Fibroblast of peridontal ligament (primary cell): ENCODE data around the gene CACNA2D2.

Experiments
- DNase-seq: peaks from one replicate; pipeline ENCODE4 v3.0.0-alpha.2; 2010; ENCODE audit errors: extremely low read depth

The CACNA2D2 gene

DNA sequence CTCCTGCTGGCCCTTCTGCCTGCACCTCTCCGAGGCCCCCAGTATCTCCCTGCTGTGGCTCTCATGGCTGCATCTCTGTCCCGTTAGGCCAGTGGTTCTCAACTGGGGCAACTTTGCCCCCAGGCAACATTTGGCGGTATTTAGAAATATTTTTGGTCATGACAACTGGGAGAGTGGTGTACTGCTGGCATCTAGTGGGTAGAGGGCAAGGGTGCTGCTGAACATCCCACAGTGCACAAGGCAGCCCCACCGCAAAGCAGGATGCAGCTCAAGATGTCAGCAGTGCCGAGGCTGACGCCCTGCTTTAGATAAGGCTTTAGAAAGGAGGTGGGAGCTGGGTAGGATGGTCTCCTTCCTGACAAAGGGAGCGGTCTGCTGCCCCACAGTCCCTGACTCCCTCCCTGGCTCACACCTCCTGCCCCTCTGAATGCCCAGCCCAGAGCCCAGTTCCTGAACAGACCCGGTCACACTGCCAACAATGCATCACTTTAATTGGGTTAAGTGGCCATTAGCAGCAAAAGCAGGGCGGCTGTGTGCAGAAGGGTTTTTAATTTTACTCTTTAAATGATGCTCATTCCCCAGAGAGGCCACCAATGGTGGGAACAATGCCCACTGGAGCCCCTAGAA, 75.3 kb downstream of the CACNA2D2 start:
- DNase-seq = no peak

DNA sequence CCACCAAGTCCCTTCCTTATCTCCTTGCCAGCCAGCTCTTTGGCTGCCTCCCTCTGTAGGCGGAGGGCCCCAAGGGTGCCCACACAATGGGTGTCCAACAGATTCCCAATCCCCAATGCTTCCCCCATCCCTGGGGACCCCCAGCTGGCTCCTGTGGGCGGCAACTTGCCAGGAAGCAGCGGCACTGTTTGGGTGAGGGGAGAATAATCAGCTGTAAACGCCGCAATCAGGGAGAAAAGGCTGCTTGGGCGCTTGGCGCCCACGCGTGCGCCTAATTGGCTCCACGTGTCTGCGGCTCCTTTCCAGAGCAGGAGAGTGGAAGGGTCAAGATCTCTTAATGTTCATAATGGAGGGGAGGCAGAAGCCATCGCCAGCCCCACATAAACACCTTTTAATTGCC, 76.2 kb downstream of the CACNA2D2 start:
- DNase-seq = no peak

DNA sequence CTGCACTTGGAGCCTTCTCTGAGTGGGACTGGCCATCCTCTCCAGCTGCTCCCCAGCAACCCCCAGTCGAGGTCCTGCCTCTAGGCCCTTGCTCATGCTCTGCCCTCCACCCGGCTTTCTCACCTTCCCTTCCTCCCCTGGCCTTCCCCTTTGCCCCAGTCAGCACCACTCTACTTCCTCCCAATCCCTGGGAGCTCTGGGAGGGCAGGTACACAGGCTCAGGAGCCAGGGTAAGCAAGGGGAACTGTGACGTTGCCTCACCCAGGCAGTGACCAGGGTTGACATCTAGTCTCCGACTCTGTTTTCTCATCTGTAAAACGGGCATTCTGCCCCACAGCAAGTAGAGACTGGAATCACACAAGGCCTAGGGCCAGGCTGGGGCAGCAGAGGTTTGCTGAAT, 77.5 kb downstream of the CACNA2D2 start:
- no peak for DNase-seq

DNA sequence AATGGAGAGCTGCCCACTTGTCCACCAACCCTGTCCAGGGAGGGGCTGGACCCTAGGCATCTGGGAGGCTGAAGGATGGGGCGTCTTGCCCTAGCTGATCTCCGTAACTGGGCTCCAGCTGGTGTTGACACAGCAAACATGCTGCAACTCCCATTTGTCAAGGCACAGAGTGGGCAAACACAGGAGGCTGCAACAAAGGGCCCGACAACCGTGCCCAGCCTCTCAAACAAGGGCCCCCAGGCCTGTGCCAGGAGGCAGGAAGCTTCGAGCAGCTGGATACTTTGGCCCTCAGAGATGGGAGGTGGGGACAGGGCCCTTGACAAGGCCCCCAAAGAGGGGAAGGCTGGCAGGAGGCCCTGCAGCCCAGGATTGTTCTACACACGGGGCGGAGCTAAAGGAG, 79.9 kb downstream of the CACNA2D2 start:
- DNase-seq = no peak

DNA sequence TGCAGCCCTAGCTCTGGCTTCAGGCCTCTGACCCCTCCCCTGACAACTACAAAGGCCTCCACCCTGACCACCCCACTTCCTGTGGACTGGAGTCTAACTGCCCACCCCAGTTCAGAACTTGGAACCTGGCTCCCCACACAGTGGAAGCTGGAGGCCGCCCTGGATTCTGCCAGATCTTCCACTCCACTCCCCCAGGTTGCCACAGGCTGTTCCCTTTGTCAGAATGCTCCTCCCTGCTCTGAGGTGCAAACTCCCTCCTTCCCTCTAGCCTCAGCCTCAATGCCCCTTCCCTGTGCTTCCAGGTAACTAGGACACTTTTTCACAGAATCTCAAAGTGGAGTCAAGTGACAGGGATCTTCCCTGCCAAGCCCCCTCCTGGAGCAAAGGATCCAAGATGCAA, 81.3 kb downstream of the CACNA2D2 start:
- no peak for DNase-seq

DNA sequence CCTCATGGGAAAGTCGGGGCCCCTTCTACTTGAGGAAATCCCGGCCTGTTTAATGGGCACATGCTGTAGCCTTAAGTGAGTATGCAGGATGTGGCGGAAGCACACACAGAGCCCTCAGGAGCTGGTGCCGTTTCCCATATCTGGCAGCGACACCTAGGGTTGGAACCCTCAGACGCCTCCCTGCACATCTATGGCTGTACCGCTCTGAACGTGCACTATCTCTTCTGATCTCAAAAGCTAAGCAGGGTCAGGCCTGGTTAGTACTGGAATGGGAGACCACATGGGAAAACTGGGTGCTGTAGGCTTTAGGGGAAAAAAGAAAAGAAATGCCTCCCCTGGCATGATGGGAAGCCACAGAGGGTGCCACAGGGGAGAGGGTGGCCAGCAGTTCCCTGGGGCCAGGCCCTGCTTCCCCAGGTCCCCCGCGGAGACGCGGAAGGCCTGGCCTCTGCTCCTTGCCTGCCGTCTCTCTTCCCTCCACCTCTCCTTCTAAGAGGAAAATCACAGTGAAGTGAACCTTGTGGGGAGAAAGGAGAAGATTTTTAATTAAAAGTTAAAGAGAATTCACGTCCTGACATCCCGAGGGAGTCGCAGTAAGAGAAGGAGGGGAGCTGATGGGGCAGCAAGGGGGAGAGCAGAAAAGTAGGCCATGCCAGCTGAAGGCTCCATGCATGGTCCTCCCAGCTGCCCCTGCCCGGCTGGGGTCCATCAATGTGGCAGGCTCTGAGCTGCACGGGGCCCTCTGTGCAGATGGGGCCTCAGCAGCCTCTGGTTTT, 83.7 kb downstream of the CACNA2D2 start:
- no peak for DNase-seq

DNA sequence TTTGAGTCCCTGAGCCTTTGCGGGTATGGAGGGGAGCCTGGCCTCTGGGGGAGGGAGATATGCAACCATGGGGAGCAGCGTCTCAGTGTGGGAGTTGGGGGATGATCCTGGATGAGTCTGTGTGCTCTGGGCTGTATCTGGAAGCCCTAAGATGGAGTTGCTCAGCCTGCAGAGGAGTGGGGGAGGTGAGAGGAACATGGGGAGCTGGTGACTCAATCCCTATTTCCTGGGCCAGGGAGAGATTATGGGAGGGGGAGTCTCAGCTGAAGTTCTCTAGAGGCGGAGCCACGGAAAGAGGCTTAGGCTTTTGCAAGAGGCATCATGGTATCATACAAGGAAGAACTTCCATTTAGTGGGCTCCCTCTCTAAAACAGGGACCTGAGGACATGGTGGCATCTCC, 84.6 kb downstream of the CACNA2D2 start:
- DNase-seq = no peak

DNA sequence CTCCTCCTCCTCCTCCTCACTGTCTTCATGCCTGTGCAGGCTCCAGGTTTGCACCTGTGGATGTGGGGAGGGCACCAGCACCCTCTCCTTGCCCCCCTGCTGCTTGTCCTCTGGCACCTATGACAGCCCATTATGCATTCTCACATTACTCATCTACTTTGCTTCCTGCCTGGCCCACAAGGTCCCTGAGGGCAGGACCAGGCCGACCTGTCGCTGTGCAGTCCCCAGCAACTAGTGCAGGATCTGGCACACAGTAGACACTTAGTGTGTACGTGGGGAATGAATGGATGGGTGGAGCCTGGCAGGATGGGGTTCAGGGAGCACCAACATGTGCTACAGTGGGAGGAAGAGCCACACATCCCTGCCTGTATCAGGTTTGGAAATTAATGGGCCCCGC, 85.8 kb downstream of the CACNA2D2 start:
- no peak for DNase-seq

DNA sequence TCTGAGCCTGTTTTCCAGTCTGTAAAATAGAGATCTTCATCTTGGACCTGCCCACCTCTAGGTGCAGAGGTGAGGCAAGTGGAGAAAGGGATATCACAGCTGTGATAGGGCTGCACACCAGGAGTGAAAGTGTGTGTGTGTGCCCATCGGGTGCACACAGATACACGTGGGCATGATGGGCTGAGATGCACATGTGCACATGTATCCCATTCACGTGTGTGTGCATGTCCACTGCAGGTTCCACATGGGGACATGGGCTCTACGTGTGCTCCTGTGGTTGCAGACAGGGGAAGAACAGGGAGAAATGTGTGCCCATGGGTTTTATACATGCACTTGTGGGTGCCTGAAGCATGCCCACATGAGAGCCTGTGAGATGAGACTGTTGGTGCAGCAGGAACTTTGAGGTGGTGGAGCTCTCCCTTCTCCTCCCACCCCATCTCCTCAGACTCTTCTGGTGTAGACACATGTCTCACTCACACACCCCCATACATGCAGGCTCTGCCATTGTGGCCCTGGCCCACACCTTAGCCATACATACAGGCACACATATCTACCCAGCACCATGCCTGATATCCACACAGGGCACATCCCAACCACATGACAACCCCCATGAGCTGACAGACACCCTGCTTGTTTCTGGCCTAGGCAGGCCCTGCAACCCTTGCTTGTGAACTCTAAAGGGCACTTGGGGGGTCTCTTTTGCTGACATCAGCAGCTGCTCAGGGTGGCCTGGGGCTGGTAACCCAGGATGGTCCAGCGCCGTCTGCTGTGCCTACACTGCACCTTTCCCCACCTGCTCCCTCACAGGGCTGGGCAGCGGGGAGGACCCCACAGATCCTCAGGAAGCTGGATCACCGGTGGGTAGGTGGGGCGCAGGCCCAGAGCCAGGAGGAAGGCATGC, 86.4 kb downstream of the CACNA2D2 start:
- DNase-seq = no peak

DNA sequence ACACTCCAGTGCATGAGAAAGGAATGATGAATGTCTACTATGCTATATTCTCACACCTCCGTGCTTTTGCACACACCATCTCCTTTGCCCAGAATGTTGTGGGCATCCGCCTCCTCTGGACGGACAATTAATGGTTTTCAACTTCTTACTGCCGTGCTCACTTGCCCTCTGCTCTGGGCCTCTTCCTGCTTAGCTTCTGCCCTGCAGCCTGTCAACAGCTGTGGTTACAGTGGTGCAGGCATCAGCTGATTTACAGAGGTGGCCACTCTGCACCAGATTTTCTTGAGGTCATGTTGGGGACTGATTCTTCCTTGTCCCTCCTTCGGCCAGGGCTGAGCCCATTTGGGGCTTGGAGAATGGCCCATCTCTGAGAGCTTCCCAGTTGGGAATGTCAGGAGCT, 87.6 kb downstream of the CACNA2D2 start:
- DNase-seq = no peak

DNA sequence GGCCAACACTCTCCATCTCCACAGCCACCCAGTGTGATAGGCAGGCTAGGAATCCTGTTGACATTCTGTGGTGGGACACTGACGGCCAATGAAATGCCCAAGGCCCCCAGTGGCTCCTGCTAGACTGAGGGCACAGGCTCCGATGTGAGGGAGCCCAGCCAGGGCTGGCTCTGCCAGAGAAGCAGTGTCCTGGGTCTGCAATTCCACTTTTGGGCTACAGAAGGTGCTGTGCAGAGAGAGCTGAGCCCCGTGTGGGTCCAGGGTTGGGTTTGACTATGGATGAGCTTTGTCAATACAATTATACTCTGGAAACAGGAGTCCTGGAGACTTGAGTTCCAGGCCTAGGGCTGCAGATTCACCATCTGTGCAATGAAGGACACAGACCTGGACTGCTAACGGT, 88.4 kb downstream of the CACNA2D2 start:
- no peak for DNase-seq

DNA sequence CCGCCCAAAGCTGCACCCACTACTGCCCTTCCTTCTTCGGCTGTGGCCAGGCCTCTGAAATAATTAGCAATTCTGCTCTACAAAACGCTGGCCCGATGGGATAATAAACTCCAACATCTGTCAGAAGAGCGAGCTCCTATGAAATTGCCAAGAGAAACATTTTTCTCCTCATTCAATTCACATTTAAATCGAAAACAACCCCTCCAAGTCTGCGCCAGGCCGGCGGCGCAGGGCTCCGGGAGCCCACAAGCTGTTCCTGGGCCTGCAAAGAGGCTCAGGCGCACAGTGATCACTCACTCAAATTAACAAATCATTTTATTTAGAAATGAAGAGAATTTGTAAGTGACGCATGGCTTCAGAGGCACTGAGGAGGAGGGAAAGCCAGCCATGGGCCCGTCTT, 88.8 kb downstream of the CACNA2D2 start:
- no peak for DNase-seq

DNA sequence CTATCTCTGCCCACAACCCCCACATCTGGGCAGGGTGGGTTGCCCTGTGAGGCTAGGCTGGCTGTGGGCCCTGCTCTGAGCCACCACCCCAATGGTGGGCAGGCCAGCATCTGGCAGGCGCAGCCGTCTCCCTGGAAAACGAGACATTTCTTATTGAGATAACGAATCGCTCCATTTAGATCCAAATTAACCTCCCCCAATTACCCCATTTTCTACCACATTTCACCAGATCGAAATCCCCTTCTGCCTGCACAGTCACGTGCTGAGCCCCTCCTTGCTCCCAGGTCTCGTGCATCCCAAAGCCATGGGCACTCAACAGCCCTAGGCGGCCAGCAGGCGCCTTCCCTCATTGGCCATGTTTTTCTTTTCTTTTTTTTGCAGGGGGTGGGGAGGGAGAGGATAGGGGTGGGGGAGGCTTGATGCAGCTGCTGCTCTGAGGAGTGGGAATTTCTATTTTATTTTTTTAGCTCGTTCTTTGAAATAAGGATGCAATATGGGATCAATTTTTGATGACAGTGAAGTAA, 91.1 kb downstream of the CACNA2D2 start:
- no peak for DNase-seq

DNA sequence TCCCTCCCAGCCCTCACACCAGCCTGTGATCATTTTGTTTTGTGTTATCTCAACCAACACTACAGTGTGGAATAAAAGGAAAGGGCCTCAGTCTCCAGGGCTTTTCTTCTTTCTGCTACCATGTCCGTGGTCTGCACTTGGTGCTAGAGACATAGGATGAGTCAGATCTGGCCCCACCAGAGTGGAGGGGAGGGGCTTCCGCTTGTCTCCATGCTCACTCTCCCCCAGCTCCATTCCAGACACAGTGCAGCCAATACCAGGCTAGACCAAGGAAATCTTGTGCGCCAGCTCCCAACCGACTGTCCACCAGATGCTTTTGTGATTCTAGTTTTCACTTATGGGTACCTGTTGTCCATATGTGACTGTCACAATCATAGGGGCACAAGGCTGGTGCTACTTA, 92.2 kb downstream of the CACNA2D2 start:
- DNase-seq = no peak

DNA sequence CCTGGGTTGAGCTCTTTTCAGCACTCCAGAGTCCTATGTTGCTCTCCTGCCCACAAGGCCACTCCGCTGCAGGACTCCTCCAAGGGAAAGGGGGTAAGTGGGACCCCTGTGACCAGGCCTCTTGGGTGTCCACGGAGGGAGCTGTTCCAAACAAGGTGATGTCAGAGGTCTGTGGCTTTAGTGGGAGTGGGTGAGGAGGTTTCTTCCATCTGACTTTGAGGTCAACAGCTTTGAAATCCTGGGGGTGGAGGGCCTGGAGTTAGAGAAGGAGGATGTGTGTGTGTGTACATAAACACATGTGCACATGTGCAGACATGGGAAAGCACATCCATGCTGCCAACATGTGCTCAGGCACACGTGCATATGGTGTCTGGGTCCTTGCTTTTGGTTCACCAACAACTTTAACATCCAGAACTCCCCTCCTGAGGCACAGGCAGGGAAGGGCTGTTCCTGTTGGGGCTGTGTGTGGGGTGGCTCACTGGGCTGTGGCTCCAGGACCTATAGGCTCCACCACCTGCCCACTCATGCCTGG, 92.8 kb downstream of the CACNA2D2 start:
- DNase-seq = no peak

DNA sequence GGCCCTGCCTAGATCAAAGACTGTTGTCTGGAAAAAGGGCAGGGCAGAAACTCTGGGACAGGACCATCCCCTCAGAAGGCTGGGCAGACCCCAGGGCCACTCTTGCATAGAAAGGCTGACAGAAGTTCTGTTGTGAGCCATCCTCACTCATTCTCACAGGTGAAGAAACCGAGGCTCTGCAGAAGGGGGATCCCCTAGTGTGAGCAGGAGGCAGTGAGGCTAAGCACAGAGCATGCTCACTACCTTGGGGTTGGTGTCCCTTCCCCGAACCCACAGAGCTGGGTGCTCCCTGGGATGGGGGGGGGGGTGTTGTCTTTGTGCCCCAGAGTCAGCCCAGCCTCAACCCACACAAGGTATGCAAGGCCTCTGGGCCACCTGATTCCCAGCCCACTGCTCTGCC, 93.2 kb downstream of the CACNA2D2 start:
- DNase-seq = no peak

DNA sequence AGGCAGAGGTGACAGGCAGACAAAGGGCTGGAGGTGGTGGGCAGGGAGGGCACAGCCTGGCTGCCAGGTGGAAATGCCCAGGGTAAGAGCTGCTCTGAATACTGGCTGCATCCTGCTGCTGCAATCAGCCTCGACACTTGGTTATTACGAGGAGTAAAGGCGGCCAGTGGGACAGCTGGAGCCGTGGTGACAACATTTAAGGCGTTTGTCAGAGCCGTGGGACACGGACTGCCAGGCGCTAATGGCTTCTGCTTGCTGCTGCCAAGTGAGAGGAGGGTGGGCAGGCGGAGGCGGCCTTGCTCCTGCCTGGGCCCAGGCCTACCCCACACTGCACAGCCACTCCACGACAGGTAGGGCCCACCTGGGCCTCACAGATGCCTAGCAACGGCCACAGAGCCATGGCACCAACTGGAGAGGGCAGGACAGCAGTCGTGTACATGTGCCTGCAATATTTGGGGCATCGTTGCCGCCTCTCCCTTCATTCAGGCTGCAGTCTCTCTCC, 94.9 kb downstream of the CACNA2D2 start:
- DNase-seq = no peak

DNA sequence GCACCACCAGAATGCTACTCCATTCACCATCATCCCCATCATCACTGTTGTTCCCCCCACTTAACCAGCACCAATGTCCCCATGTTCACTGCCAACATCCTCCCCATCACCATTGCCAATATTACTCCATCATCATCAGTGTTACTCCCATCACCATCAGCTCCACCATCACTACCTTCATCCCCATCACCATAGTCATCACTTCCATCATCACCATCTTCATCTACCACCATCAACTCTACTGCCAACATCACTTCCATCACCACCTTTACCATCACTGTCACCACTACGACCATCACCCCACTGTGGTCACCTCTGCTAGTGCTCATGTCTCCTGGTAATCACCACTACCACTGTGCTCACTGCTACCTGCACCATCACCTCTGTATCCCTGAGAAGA, 96.9 kb downstream of the CACNA2D2 start:
- DNase-seq = no peak

DNA sequence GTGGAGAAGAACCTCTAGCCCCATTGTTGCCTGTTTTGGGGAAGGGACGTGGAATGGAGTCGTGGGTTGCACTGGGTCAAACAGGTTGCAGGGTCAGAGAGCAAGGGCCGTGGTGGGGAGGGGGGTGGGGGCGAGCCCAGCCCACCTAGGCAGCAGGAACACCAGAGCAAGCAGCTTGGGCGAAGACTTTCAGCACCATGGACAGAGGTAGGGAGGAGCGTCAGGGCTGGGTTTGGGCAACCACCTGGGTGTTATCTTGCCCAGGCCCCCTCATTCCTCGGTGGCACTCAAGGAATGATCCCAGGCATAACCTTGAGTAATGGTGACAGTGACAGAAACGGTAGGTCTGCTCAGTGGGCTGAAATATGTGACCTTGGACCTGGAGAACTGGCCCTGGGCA, 98.2 kb downstream of the CACNA2D2 start:
- DNase-seq = peak; percentile 3

DNA sequence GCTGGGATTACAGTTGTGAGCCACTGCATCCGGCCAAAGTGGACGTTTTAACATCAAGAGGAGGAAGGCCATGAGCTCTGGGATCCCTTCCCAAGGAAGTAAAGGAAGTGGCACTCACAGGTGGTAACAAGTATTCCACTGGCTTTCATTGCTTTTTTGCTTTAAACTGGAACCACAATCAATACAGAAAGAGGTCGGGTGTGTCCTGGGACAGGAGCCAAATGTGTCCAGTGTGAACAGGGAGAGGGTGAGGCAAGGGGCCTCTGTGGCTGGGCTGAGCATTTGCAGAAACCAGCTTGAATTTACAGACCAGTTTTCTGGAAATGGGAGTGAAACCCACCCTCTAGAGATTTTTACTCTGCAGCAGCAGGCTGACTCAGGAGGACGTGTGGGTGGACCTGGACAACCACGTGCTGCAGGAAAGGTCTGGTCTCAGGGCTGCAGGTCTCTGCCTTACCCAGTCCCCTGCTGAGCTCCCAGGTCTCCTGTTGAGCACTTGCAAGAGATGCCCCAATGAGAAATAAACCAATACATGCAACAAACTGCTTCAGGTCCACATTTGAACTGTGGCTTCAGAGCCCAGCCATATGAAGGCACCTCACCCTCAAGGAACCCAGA, 101.3 kb downstream of the CACNA2D2 start:
- DNase-seq = no peak

DNA sequence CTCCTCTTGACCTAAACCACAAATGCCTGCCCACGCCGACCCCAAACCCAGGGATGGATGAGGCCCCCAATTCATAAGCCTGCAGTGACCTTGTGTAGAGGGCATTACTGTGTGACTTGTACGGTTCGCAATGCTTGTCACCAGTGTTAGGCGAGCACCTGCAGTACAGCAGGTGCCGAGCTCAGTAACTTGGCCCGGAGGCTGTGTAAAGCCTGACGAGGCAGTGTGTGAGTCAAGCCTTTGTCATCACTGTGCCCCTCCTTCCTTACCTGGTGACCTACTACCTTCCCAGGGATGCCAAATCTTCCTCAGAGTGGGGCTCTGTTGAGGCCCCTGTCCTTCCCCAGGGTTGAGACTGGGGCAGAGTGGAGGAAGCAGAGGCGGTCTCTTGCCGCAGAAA, 106.9 kb downstream of the CACNA2D2 start:
- DNase-seq = no peak
